GM12878 (cell line): ENCODE results near the gene CCDC81. TPM values are rescaled to one million over a fixed set of nuclear protein-coding genes. Genes with fewer than 3 reads are reported as not detected.

Source experiments
- ATAC-seq: fragments of 200-7000 bp; cut with Tn5 transposase; 3 replicates; pipeline ENCODE4 v1.9.1; 2020; ENCODE audit warnings: mild to moderate bottlenecking, moderate library complexity
- BruUV-seq: library from RNA; stranded (reverse); fragments of 400-500 nt; replicated peaks from 2 replicates; lab custom pipeline; 2021; lab: Mats Ljungman, UMichigan
- CTCF ChIA-PET: fragments of 300-600 bp; sonication (Branson Sonifier 250); formaldehyde crosslinking; extraction: SDS; loops from one replicate; lab custom pipeline; 2021; ENCODE audit warnings: inconsistent platforms; lab: Yijun Ruan, JAX
- POLR2A ChIA-PET: fragments of 350-600 bp; formaldehyde crosslinking; extraction: SDS; loops from one replicate; lab custom pipeline; 2021; ENCODE audit warnings: inconsistent platforms; lab: Charles Lee
- RAD21 ChIA-PET: fragments of 300-600 bp; sonication (Branson Sonifier 250); formaldehyde crosslinking; loops from one replicate; lab custom pipeline; 2023; ENCODE audit warnings: antibody characterized with exemption; ENCODE audit not compliant: unreplicated experiment; lab: Charles Lee
- SMC1A ChIA-PET: fragments of 300-600 bp; sonication (Branson Sonifier 250); formaldehyde crosslinking; loops from one replicate; lab custom pipeline; 2023; ENCODE audit not compliant: unreplicated experiment, uncharacterized antibody; lab: Charles Lee
- DNase-seq: peaks from one replicate; pipeline ENCODE4 v3.0.0-alpha.2; 2011; ENCODE audit warnings: low read depth, low spot score
- FAIRE-seq: peaks from 3 replicates; lab custom pipeline; 2011; peaks lifted over from hg19 to GRCh38; lab: Jason Lieb, UNC
- H2AFZ ChIP-seq: 2 replicates; pipeline ENCODE4 v1.6.0; 2011; ENCODE audit warnings: low read depth, low read length, control low read depth; ENCODE audit not compliant: control insufficient read depth
- H3K27ac ChIP-seq: 2 replicates; pipeline ENCODE4 v1.5.1; 2011; ENCODE audit warnings: control low read depth; ENCODE audit not compliant: control insufficient read depth, insufficient read depth
- H3K27me3 ChIP-seq, 2 experiments: replicated peaks in 1 of 2; 2 replicates each; pipeline versions ENCODE4 v1.6.0 to v1.6.1; 2011; ENCODE audit warnings: low read length in 1 of 2; ENCODE audit not compliant: control insufficient read depth in 2 of 2, insufficient read depth in 2 of 2
- H3K36me3 ChIP-seq, 2 experiments: 2 replicates each; pipeline ENCODE4 v1.5.1; 2011; ENCODE audit warnings: low read length in 1 of 2; ENCODE audit not compliant: control insufficient read depth in 2 of 2, insufficient read depth in 2 of 2
- H3K4me1 ChIP-seq: 2 replicates; pipeline ENCODE4 v1.6.1; 2011; ENCODE audit warnings: mild to moderate bottlenecking, low read length, moderate library complexity, mixed read lengths; ENCODE audit not compliant: control insufficient read depth, insufficient read depth
- H3K4me2 ChIP-seq: 2 replicates; pipeline ENCODE4 v1.6.0; 2011; ENCODE audit warnings: control low read depth; ENCODE audit not compliant: control insufficient read depth, insufficient read depth
- H3K4me3 ChIP-seq: fragments of 200-600 bp; sonication (generic); 2 replicates; pipeline ENCODE4 v1.5.1; 2016
- H3K79me2 ChIP-seq: 2 replicates; pipeline ENCODE4 v1.6.0; 2011; ENCODE audit warnings: low read length; ENCODE audit not compliant: control insufficient read depth, insufficient read depth
- H3K9ac ChIP-seq: 2 replicates; pipeline ENCODE4 v1.8.0; 2011; ENCODE audit warnings: low read length, control low read depth, mixed read lengths; ENCODE audit not compliant: control insufficient read depth, insufficient read depth
- H3K9me3 ChIP-seq: replicated peaks from 3 replicates; pipeline ENCODE4 v1.5.1; 2011; ENCODE audit warnings: mild to moderate bottlenecking, low read length; ENCODE audit not compliant: control insufficient read depth, insufficient read depth
- H4K20me1 ChIP-seq: 2 replicates; pipeline ENCODE4 v1.6.0; 2011; ENCODE audit not compliant: control insufficient read depth, insufficient read depth
- JUND ChIP-seq: IDR thresholded peaks from 2 replicates; pipeline ENCODE4 v1.6.1; 2012; ENCODE audit warnings: low read depth, mild to moderate bottlenecking, low read length, improper control_type of control experiment, moderate library complexity
- NFXL1 ChIP-seq: fragments of 450-650 bp; IDR thresholded peaks from 2 replicates; pipeline ENCODE4 v1.6.1; 2017; ENCODE audit warnings: antibody characterized with exemption, mild to moderate bottlenecking, borderline replicate concordance
- POU2F2 ChIP-seq: IDR thresholded peaks from 3 replicates; pipeline ENCODE4 v1.6.1; 2011; ENCODE audit warnings: low read depth, mild to moderate bottlenecking, low read length, borderline replicate concordance
- SMAD1 ChIP-seq: fragments of 450-650 bp; IDR thresholded peaks from 2 replicates; pipeline ENCODE4 v1.6.1; 2018; ENCODE audit warnings: mild to moderate bottlenecking, low read depth; ENCODE audit not compliant: partially characterized antibody
- ZBTB40 ChIP-seq: fragments of 450-650 bp; IDR thresholded peaks from 2 replicates; pipeline ENCODE4 v1.6.1; 2016; ENCODE audit warnings: mild to moderate bottlenecking, moderate library complexity, borderline replicate concordance
- WGBS: methylation state at CpG from one replicate; pipeline ENCODE4 v1.1.6; 2016; ENCODE audit warnings: low lambda C conversion rate; ENCODE audit not compliant: insufficient replicate concordance, insufficient coverage; ENCODE audit errors: missing lambda C conversion rate; 5-methylcytosine and 5-hydroxymethylcytosine counted together
- in situ Hi-C: fragments of 300-500 bp; cut with MboI; formaldehyde crosslinking; loops from 9 replicates; pipeline ENCODE4 v1.14.3; 2018; ENCODE audit warnings: mixed read lengths
- intact Hi-C: fragments of 100-400 bp; cut with micrococcal nuclease; formaldehyde crosslinking; loops from one replicate; pipeline ENCODE4 v1.14.2; 2022; ENCODE audit not compliant: unreplicated experiment
- polyA plus RNA-seq, 11 experiments: library from polyadenylated mRNA; depleted of rRNA in 4 of 11; unstranded in 6 of 11; stranded (reverse) in 5 of 11; fragments of >200 nt; fragmentation: Nextera tagmentation in 4 of 11; fragmentation: Illumina TruSeq in 1 of 11; extraction: Ambion mirVana in 4 of 11; extraction: Trizol in 1 of 11; gene quantifications; 1 replicate in 1 of 11; 2 replicates in 10 of 11; pipeline versions ENCODE4 v1.2.1 to v1.2.3, GENCODE V29; 2011 to 2016; ENCODE audit warnings: inconsistent platforms in 2 of 11, missing spikeins in 2 of 11, low read depth in 1 of 11
- total RNA-seq, 4 experiments: library from RNA; depleted of rRNA in 3 of 4; stranded (reverse); fragments of >200 nt in 3 of 4; fragmentation: Illumina TruSeq in 1 of 4; extraction: Trizol in 1 of 4; gene quantifications; 2 replicates each; pipeline versions ENCODE4 v1.2.1 to v1.2.3, GENCODE V29; 2013 to 2021

The CCDC81 gene
- total and polyA plus RNA-seq, 10 of the 15 experiments (the other 5 are each of a cell fraction or from before 2014, with no cell fraction given) = 0.06 to 0.53 (median 0.22) TPM

- peaks cover 0 to 3% of the 10 kb centered on the region in 2 experiments; a peak in 2 of 4 replicates for H3K36me3 ChIP-seq
- ChIA-PET POLR2A (no interaction called here), CTCF (interaction anchor here (0.7 to 1.4 kb wide), 3 partner anchors 16 to 108 kb away, joined by 3 to 4 read pairs (median 3); no protein-coding TSS in a partner anchor), RAD21 (interaction anchor here (0.6 to 0.7 kb wide), 2 partner anchors 89 to 123 kb away, joined by 3 read pairs; no protein-coding TSS in a partner anchor), SMC1A (interaction anchor here (0.7 to 1.6 kb wide), 4 partner anchors 12 to 431 kb away, joined by 3 to 4 read pairs (median 3); no protein-coding TSS in a partner anchor)
- no peak overlapping the region for H3K9ac ChIP-seq
- 100% methylated on average over 3 of the region's 3 CpGs for WGBS
- BruUV-seq = no TSS peak
- ATAC-seq = no peak
- no peak overlapping the region for H2AFZ ChIP-seq
- DNase-seq = no peak
- no peaks in the 10 kb centered on the region for H4K20me1 ChIP-seq
- FAIRE-seq = no peak
- TF ChIP-seq NFXL1 = no peak
- no peak for TF ChIP-seq SMAD1
- TF ChIP-seq POU2F2 = no peak
- TF ChIP-seq JUND = no peak
- TF ChIP-seq ZBTB40 = no peak
- H3K4me2 ChIP-seq = no peak overlapping the region
- H3K27ac ChIP-seq = no peak overlapping the region
- intact Hi-C loops = no loop called here
- no peaks in the 10 kb centered on the region for H3K4me1 ChIP-seq
- H3K27me3 ChIP-seq = no peaks in the 10 kb centered on the region
- H3K9me3 ChIP-seq = no peaks in the 10 kb centered on the region
- no peaks in the 10 kb centered on the region for H3K79me2 ChIP-seq
- in situ Hi-C loops = no loop called here
- no peak overlapping the region for H3K4me3 ChIP-seq
These were observed 28.2 kb upstream of the CCDC81 start for GRCh38 chr11:86346513-86346912.
